HEK293 (cell line): Measurements from ENCODE around the gene SAE1.

Source experiments
- BCL11A ChIP-seq: fragments of 450-650 bp; formaldehyde crosslinking; IDR thresholded peaks from 2 replicates; pipeline ENCODE4 v1.5.1; 2016; ENCODE audit warnings: low read depth, missing biosample characterization, missing genetic modification characterization
- GLIS1 ChIP-seq: fragments of 450-650 bp; formaldehyde crosslinking; IDR thresholded peaks from 2 replicates; pipeline ENCODE4 v1.5.1; 2016; ENCODE audit warnings: missing biosample characterization, missing genetic modification characterization
- SCRT2 ChIP-seq: fragments of 450-650 bp; formaldehyde crosslinking; IDR thresholded peaks from 2 replicates; pipeline ENCODE4 v1.5.1; 2016; ENCODE audit warnings: missing biosample characterization, missing genetic modification characterization
- ZBTB17 ChIP-seq: fragments of 450-650 bp; formaldehyde crosslinking; IDR thresholded peaks from 2 replicates; pipeline ENCODE4 v1.5.1; 2016; ENCODE audit warnings: missing biosample characterization, missing genetic modification characterization
- ZIC2 ChIP-seq: fragments of 450-650 bp; formaldehyde crosslinking; IDR thresholded peaks from 2 replicates; pipeline ENCODE4 v1.5.1; 2016; ENCODE audit warnings: missing biosample characterization, missing genetic modification characterization
- ZNF214 ChIP-seq: fragments of 450-650 bp; formaldehyde crosslinking; IDR thresholded peaks from 2 replicates; pipeline ENCODE4 v1.5.1; 2017; ENCODE audit warnings: missing biosample characterization, mild to moderate bottlenecking, missing genetic modification characterization, borderline replicate concordance
- ZNF292 ChIP-seq: fragments of 450-650 bp; formaldehyde crosslinking; IDR thresholded peaks from 2 replicates; pipeline ENCODE4 v1.5.1; 2016; ENCODE audit warnings: low read depth, missing biosample characterization, missing genetic modification characterization, borderline replicate concordance
- ZNF335 ChIP-seq: fragments of 450-650 bp; formaldehyde crosslinking; conservative IDR thresholded peaks from 2 replicates; pipeline ENCODE4 v1.5.1; 2016; ENCODE audit warnings: missing biosample characterization, missing genetic modification characterization
- ZNF354C ChIP-seq: fragments of 450-650 bp; formaldehyde crosslinking; IDR thresholded peaks from 2 replicates; pipeline ENCODE4 v1.5.1; 2016; ENCODE audit warnings: missing biosample characterization, missing genetic modification characterization, low read depth, borderline replicate concordance
- ZNF426 ChIP-seq: fragments of 450-650 bp; formaldehyde crosslinking; IDR thresholded peaks from 2 replicates; pipeline ENCODE4 v1.5.1; 2017; ENCODE audit warnings: missing biosample characterization, missing genetic modification characterization, mild to moderate bottlenecking, inconsistent platforms, moderate library complexity
- ZNF48 ChIP-seq: fragments of 450-650 bp; formaldehyde crosslinking; IDR thresholded peaks from 2 replicates; pipeline ENCODE4 v1.5.1; 2016; ENCODE audit warnings: missing biosample characterization, missing genetic modification characterization
- ZNF518A ChIP-seq: fragments of 450-650 bp; formaldehyde crosslinking; conservative IDR thresholded peaks from 2 replicates; pipeline ENCODE4 v1.5.1; 2016; ENCODE audit warnings: low read depth, missing biosample characterization, missing genetic modification characterization
- ZNF549 ChIP-seq: fragments of 450-650 bp; IDR thresholded peaks from 2 replicates; pipeline ENCODE4 v1.5.1; 2018; ENCODE audit warnings: missing biosample characterization, missing genetic modification characterization, mild to moderate bottlenecking, inconsistent platforms, moderate library complexity
- ZNF626 ChIP-seq: fragments of 450-650 bp; sonication (Bioruptor Pico); formaldehyde crosslinking; IDR thresholded peaks from 2 replicates; pipeline ENCODE4 v1.5.1; 2018; ENCODE audit warnings: missing biosample characterization, missing genetic modification characterization, inconsistent platforms
- ZNF664 ChIP-seq: fragments of 450-650 bp; formaldehyde crosslinking; IDR thresholded peaks from 2 replicates; pipeline ENCODE4 v1.5.1; 2016; ENCODE audit warnings: missing biosample characterization, missing genetic modification characterization
- ZNF677 ChIP-seq: fragments of 450-650 bp; IDR thresholded peaks from 2 replicates; pipeline ENCODE4 v1.5.0; 2018; ENCODE audit warnings: missing biosample characterization, mild to moderate bottlenecking, missing genetic modification characterization, moderate library complexity
- ZNF777 ChIP-seq: fragments of 450-650 bp; formaldehyde crosslinking; IDR thresholded peaks from 2 replicates; pipeline ENCODE4 v1.5.1; 2017; ENCODE audit warnings: missing biosample characterization, missing genetic modification characterization, borderline replicate concordance
- TF ChIP-seq, protein P1 (sequence below): fragments of 450-650 bp; formaldehyde crosslinking; IDR thresholded peaks from 2 replicates; pipeline ENCODE4 v1.5.1; 2016; ENCODE audit warnings: missing biosample characterization, missing genetic modification characterization
- TF ChIP-seq, protein P2 (sequence below): fragments of 450-650 bp; formaldehyde crosslinking; IDR thresholded peaks from 2 replicates; pipeline ENCODE4 v1.5.1; 2016; ENCODE audit warnings: missing biosample characterization, missing genetic modification characterization

The SAE1 gene

DNA sequence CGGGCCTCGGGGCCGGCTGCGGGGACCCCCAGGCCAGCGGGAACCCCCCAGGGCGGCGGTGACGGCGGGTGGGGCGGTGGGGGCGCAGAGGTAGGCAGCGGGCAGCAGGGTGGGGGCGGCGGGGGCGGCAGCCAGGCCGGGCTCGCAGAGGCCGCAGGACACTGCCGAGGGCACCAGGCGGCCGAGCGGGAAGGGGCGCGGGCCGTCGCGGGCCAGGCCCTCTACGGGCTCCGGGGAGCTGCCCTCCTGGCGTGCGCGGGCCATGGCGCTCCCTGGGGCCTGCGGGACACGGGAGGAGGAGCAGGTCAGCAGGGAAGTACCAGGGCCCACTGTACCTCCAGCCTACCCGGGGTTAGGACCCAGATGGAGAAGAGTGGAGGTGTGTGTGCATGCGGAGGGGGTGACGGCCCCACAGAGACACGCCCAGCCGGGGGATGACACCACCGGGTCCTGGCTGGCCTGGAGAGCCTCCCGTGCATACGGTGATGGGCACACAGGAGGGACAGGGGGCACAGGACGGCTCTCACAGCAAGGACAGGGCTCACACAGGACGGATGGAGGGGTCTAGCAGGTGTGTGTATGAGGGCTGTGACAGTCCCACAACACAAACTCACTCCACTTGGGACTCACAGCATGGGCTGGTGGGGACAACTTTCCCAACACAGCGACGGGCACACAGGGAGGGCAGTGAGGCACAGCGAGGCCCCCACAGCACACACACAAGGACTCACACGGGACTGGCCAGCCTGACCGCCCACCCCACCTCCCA, 97.7 kb downstream of the SAE1 start (continued):
- TF ChIP-seq ZNF335 (tag by site-specific recombination) = no peak; the same call in none of the 2 replicates
- peak; percentile 23 for TF ChIP-seq GLIS1
- TF ChIP-seq ZNF214 (tag by site-specific recombination) = no peak
- TF ChIP-seq, protein P1, sequence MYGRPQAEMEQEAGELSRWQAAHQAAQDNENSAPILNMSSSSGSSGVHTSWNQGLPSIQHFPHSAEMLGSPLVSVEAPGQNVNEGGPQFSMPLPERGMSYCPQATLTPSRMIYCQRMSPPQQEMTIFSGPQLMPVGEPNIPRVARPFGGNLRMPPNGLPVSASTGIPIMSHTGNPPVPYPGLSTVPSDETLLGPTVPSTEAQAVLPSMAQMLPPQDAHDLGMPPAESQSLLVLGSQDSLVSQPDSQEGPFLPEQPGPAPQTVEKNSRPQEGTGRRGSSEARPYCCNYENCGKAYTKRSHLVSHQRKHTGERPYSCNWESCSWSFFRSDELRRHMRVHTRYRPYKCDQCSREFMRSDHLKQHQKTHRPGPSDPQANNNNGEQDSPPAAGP (tag by site-specific recombination) = no peak; the same call in 1 of the 2 replicates
- no peak for TF ChIP-seq ZNF549 (tag by site-specific recombination)
- TF ChIP-seq ZNF354C (tag by site-specific recombination) = no peak
- peak; percentile 87 for TF ChIP-seq ZIC2
- TF ChIP-seq ZNF664 (tag by site-specific recombination) = no peak
- TF ChIP-seq ZNF292 (tag by site-specific recombination) = no peak
- TF ChIP-seq ZNF777 (tag by site-specific recombination) = no peak
- TF ChIP-seq ZBTB17 (tag by site-specific recombination) = no peak
- no peak for TF ChIP-seq ZNF677 (tag by site-specific recombination)
- TF ChIP-seq ZNF426 (tag by site-specific recombination) = no peak
- TF ChIP-seq SCRT2 (tag by site-specific recombination) = no peak
- peak; percentile 16; the same call in 1 of the 2 replicates for TF ChIP-seq BCL11A
- TF ChIP-seq ZNF518A = no peak
- TF ChIP-seq, protein P2, sequence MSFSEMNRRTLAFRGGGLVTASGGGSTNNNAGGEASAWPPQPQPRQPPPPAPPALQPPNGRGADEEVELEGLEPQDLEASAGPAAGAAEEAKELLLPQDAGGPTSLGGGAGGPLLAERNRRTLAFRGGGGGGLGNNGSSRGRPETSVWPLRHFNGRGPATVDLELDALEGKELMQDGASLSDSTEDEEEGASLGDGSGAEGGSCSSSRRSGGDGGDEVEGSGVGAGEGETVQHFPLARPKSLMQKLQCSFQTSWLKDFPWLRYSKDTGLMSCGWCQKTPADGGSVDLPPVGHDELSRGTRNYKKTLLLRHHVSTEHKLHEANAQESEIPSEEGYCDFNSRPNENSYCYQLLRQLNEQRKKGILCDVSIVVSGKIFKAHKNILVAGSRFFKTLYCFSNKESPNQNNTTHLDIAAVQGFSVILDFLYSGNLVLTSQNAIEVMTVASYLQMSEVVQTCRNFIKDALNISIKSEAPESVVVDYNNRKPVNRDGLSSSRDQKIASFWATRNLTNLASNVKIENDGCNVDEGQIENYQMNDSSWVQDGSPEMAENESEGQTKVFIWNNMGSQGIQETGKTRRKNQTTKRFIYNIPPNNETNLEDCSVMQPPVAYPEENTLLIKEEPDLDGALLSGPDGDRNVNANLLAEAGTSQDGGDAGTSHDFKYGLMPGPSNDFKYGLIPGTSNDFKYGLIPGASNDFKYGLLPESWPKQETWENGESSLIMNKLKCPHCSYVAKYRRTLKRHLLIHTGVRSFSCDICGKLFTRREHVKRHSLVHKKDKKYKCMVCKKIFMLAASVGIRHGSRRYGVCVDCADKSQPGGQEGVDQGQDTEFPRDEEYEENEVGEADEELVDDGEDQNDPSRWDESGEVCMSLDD = peak; percentile 36
- TF ChIP-seq ZNF626 (tag by site-specific recombination) = no peak
- TF ChIP-seq ZNF48 = no peak
